Activated CD8-positive, alpha-beta T cell treated with anti-CD3 and anti-CD28 coated beads for 36 hours (primary cell): Measurements from ENCODE around the gene GPN2. TPM values are rescaled to one million over a fixed set of nuclear protein-coding genes. Genes with fewer than 3 reads are reported as not detected.

Experiments
- ATAC-seq: fragments of 200-7000 bp; cut with Tn5 transposase; one replicate; pipeline ENCODE4 v1.10.0; 2021; ENCODE audit warnings: mild to moderate bottlenecking, moderate library complexity
- CTCF ChIA-PET: fragments of 350-600 bp; sonication (Branson Sonifier 250); formaldehyde crosslinking; loops from one replicate; lab custom pipeline; 2021; ENCODE audit warnings: antibody characterized with exemption; lab: Charles Lee
- POLR2A ChIA-PET: fragments of 350-600 bp; sonication (Branson Sonifier 250); formaldehyde crosslinking; loops from one replicate; lab custom pipeline; 2021; ENCODE audit warnings: antibody characterized with exemption; lab: Charles Lee
- DNase-seq: peaks from one replicate; pipeline ENCODE4 v3.0.0-alpha.2; 2020
- H3K27ac Mint-ChIP-seq: one replicate; pipeline ENCODE4 v1.8.0; 2021; ENCODE audit warnings: mild to moderate bottlenecking, mixed read lengths
- H3K27me3 Mint-ChIP-seq: one replicate; pipeline ENCODE4 v1.8.0; 2021; ENCODE audit warnings: mixed read lengths
- H3K36me3 Mint-ChIP-seq: one replicate; pipeline ENCODE4 v1.8.0; 2021; ENCODE audit warnings: low read depth, mixed read lengths
- H3K4me1 Mint-ChIP-seq: one replicate; pipeline ENCODE4 v1.8.0; 2021; ENCODE audit warnings: low read depth, mixed read lengths
- H3K4me3 Mint-ChIP-seq: one replicate; pipeline ENCODE4 v1.8.0; 2021; ENCODE audit warnings: mild to moderate bottlenecking, moderate library complexity, mixed read lengths
- H3K9me3 Mint-ChIP-seq: one replicate; pipeline ENCODE4 v1.8.0; 2021; ENCODE audit warnings: mixed read lengths
- CTCF ChIP-seq: fragments of 200-600 bp; IDR thresholded peaks from one replicate; pipeline ENCODE4 v1.8.0; 2022; ENCODE audit warnings: antibody characterized with exemption, mild to moderate bottlenecking
- intact Hi-C: fragments of 100-400 bp; cut with micrococcal nuclease; formaldehyde crosslinking; loops from one replicate; pipeline ENCODE4 v1.10.0; 2022
- total RNA-seq, 2 experiments: library from RNA; stranded (reverse); gene quantifications; one replicate each; pipeline ENCODE4 v1.2.3, GENCODE V29; 2021

Gene GPN2
- total RNA-seq, 2 experiments from 2014 or later, result 45.9 to 47.9 TPM

GRCh38 chr1:26861286-26861701 is 28.8 kb downstream of the GPN2 start:
- no peaks in the 10 kb centered on the region for H3K27me3 Mint-ChIP-seq
- intact Hi-C loops, result no loop called here

GRCh38 chr1:26858891-26859640 is 31.0 kb downstream of the GPN2 start:
- TF ChIP-seq CTCF, result no peak
- DNase-seq (no peak), ATAC-seq (peak; percentile 28)
- H3K27me3 Mint-ChIP-seq, result no peaks in the 10 kb centered on the region
- peaks cover 17% of the 10 kb centered on the region for H3K4me1 Mint-ChIP-seq
- no peak overlapping the region for H3K27ac Mint-ChIP-seq
- no peak overlapping the region for H3K4me3 Mint-ChIP-seq
- H3K9me3 Mint-ChIP-seq, result no peaks in the 10 kb centered on the region
- POLR2A ChIA-PET, result interaction anchor here (0.6 to 2.5 kb wide), 9 partner anchors 10 to 279 kb away, joined by 3 to 17 read pairs (median 4); no protein-coding TSS in a partner anchor
- peaks cover 6% of the 10 kb centered on the region for H3K36me3 Mint-ChIP-seq
- CTCF ChIA-PET, result interaction anchor here (0.8 to 2.5 kb wide), 7 partner anchors 9 to 257 kb away, joined by 3 to 9 read pairs (median 3); no protein-coding TSS in a partner anchor
- intact Hi-C loops, result no loop called here

More at GRCh38 chr1:26861286-26861701, 28.8 kb downstream of the GPN2 start:
- H3K4me3 Mint-ChIP-seq, result no peak overlapping the region
- H3K36me3 Mint-ChIP-seq, result no peaks in the 10 kb centered on the region
- H3K27ac Mint-ChIP-seq, result no peak overlapping the region
- peaks cover 20% of the 10 kb centered on the region for H3K4me1 Mint-ChIP-seq
- DNase-seq (no peak), ATAC-seq (no peak)
- no peaks in the 10 kb centered on the region for H3K9me3 Mint-ChIP-seq
- TF ChIP-seq CTCF, result no peak
- POLR2A ChIA-PET, result interaction anchor here (1.5 to 1.7 kb wide), 3 partner anchors 12 to 32 kb away, joined by 4 read pairs; no protein-coding TSS in a partner anchor
- CTCF ChIA-PET, result interaction anchor here (1.2 to 2.3 kb wide), 4 partner anchors 11 to 260 kb away, joined by 3 to 12 read pairs (median 6); partner anchors contain the start of gene GPN2

- TF ChIP-seq CTCF, result no peak
- Mint-ChIP-seq H3K27me3 (no peaks in the 10 kb centered on the region), H3K4me1 (peaks cover 12% of the 10 kb centered on the region), H3K4me3 (no peak overlapping the region), H3K9me3 (no peaks in the 10 kb centered on the region), H3K36me3 (peaks cover 12% of the 10 kb centered on the region), H3K27ac (no peak overlapping the region)
- DNase-seq (no peak), ATAC-seq (no peak)
- intact Hi-C loops, result no loop called here
- POLR2A ChIA-PET, result interaction anchor here (0.6 to 2.5 kb wide), 8 partner anchors 9 to 278 kb away, joined by 3 to 17 read pairs (median 4); no protein-coding TSS in a partner anchor
- CTCF ChIA-PET, result interaction anchor here (0.8 to 2.5 kb wide), 6 partner anchors 9 to 256 kb away, joined by 3 to 9 read pairs (median 4); no protein-coding TSS in a partner anchor
These were observed 31.9 kb downstream of the GPN2 start for GRCh38 chr1:26858160-26858559.

- CTCF ChIA-PET, result interaction anchor here (0.8 to 2.5 kb wide), 4 partner anchors 20 to 255 kb away, joined by 3 to 9 read pairs (median 4); no protein-coding TSS in a partner anchor
- no peaks in the 10 kb centered on the region for H3K27me3 Mint-ChIP-seq
- no peak overlapping the region for H3K4me3 Mint-ChIP-seq
- TF ChIP-seq CTCF, result no peak
- H3K27ac Mint-ChIP-seq, result no peak overlapping the region
- ATAC-seq (no peak), DNase-seq (no peak)
- H3K36me3 Mint-ChIP-seq, result peaks cover 18% of the 10 kb centered on the region
- H3K4me1 Mint-ChIP-seq, result peaks cover 7% of the 10 kb centered on the region
- intact Hi-C loops, result no loop called here
- POLR2A ChIA-PET, result interaction anchor here (1.1 to 2.5 kb wide), 4 partner anchors 16 to 41 kb away, joined by 3 to 17 read pairs (median 5); no protein-coding TSS in a partner anchor
- no peaks in the 10 kb centered on the region for H3K9me3 Mint-ChIP-seq
These were observed 32.5 kb downstream of the GPN2 start for GRCh38 chr1:26857473-26858060.
